Psoas muscle (tissue), 8 donors: ENCODE data around the gene HIVEP1. TPM values are rescaled to one million over a fixed set of nuclear protein-coding genes. Genes with fewer than 3 reads are reported as not detected.

Experiments used
- ATAC-seq, 4 donors: fragments of 200-7000 bp; cut with Tn5 transposase; one replicate each; pipeline ENCODE4 v1.9.1; 2020; ENCODE audit warnings: moderate library complexity in 3 of 4, mild to moderate bottlenecking in 2 of 4
- DNase-seq, 2 donors: peaks; one replicate each; pipeline ENCODE4 v3.0.0-alpha.2; 2020
- H3K27ac ChIP-seq: fragments of 200-600 bp; one replicate; pipeline ENCODE4 v1.8.0; 2022
- H3K27me3 ChIP-seq, 3 donors: fragments of 200-600 bp in 1 of 3; one replicate each; pipeline versions ENCODE4 v1.6.1 to v1.8.0; 2013 to 2022; ENCODE audit warnings: low read length in 2 of 3, mild to moderate bottlenecking in 2 of 3, moderate library complexity in 1 of 3; ENCODE audit not compliant: insufficient read depth in 3 of 3
- H3K36me3 ChIP-seq, 2 donors: fragments of 200-600 bp in 1 of 2; one replicate each; pipeline versions ENCODE4 v1.6.1 to v1.8.0; 2013 to 2022; ENCODE audit warnings: low read depth in 1 of 2, mild to moderate bottlenecking in 1 of 2, moderate library complexity in 1 of 2; ENCODE audit not compliant: insufficient read depth in 1 of 2
- H3K4me1 ChIP-seq: fragments of 200-600 bp; one replicate; pipeline ENCODE4 v1.8.0; 2022
- H3K4me3 ChIP-seq: fragments of 200-600 bp; one replicate; pipeline ENCODE4 v1.8.0; 2022; ENCODE audit warnings: mild to moderate bottlenecking
- H3K9me3 ChIP-seq: fragments of 200-600 bp; one replicate; pipeline ENCODE4 v1.8.0; 2022
- CTCF ChIP-seq: fragments of 200-600 bp; IDR thresholded peaks from one replicate; pipeline ENCODE4 v1.8.0; 2022; ENCODE audit warnings: antibody characterized with exemption
- whole genome bisulfite sequencing, 3 donors: extraction: QIAGEN DNeasy Blood & Tissue Kit; methylation state at CpG; one replicate each; pipeline versions ENCODE4 v1.1.6 to v1.1.7; 2013; 5-methylcytosine and 5-hydroxymethylcytosine counted together
- intact Hi-C, 2 donors: fragments of 100-400 bp; cut with DNase I; formaldehyde crosslinking; loops; one replicate each; pipeline versions ENCODE4 v1.11.0 to v1.14.2; 2022
- polyA plus RNA-seq, 3 donors: library from polyadenylated mRNA; stranded (reverse); fragments of 200-250 nt; gene quantifications; one replicate each; pipeline ENCODE4 v1.2.3, GENCODE V29; 2013
- total RNA-seq, 4 donors: library from RNA; stranded (reverse); fragmentation: NEBNext Ultra II Directional in 2 of 4; extraction: Animal tissue kit (Norgen Biotek cat#: 25700) in 2 of 4; gene quantifications; one replicate each; pipeline versions ENCODE4 v1.2.1 to v1.2.4, GENCODE V29; 2021 to 2023
- donor health status: healthy with polysubstance abuse.
- donor health status: DM: no; HTN: no; CAD: no; lungs with moderate emphysema.
- donor health status: Bipolar disorder and iron deficiency.
- donor health status: healthy.
- donor health status: DM: yes; HTN: yes; CAD: no.
- donor health status: DM: no; HTN: no; CAD: no.
- donor health status: DM: no; HTN: no; CAD: no.
- donor health status: DM: yes; HTN: yes; CAD: no.

Gene HIVEP1
- total and polyA plus RNA-seq, 7 donors, result 4.0 to 13.1 (median 6.7) TPM

GRCh38 chr6:12034349-12034748 lies 22.2 kb downstream of the HIVEP1 start:
- Histone ChIP-seq H3K27me3 (no peaks in the 10 kb centered on the region), H3K4me3 (no peak overlapping the region), H3K27ac (no peak overlapping the region), H3K4me1 (peaks cover 12% of the 10 kb centered on the region), H3K36me3 (no peaks in the 10 kb centered on the region), H3K9me3 (peaks cover 8% of the 10 kb centered on the region)
- intact Hi-C loops, result no loop called here
- DNase-seq (no peak), ATAC-seq (no peak)
- no peak for TF ChIP-seq CTCF
- 49 to 57% (median 55%) methylated on average over 3 of the region's 3 CpGs for WGBS, 3 donors

- ATAC-seq, result no peak
- WGBS, 3 donors, result 69 to 77% (median 70%) methylated on average over 5 of the region's 5 CpGs
- H3K4me3 ChIP-seq, result no peak overlapping the region
- intact Hi-C loops, result no loop called here
- H3K9me3 ChIP-seq, result peaks cover 8% of the 10 kb centered on the region
- H3K27me3 ChIP-seq, result no peaks in the 10 kb centered on the region
- TF ChIP-seq CTCF, result no peak
- H3K4me1 ChIP-seq, result peaks cover 12% of the 10 kb centered on the region
- no peaks in the 10 kb centered on the region for H3K36me3 ChIP-seq
- DNase-seq, result no peak
- no peak overlapping the region for H3K27ac ChIP-seq
Observed at GRCh38 chr6:12034837-12035236, 22.7 kb downstream of the HIVEP1 start.

- Histone ChIP-seq H3K9me3 (no peaks in the 10 kb centered on the region), H3K4me3 (no peak overlapping the region), H3K27ac (no peak overlapping the region), H3K27me3 (no peaks in the 10 kb centered on the region), H3K4me1 (peaks cover 12% of the 10 kb centered on the region), H3K36me3 (no peaks in the 10 kb centered on the region)
- no peak for TF ChIP-seq CTCF
- intact Hi-C loops, result no loop called here
- 95 to 98% (median 96%) methylated on average over 8 of the region's 8 CpGs for WGBS, 3 donors
- no peak for DNase-seq
- no peak for ATAC-seq
Observed at GRCh38 chr6:12036766-12037165, 24.7 kb downstream of the HIVEP1 start.

- 69 to 79% (median 75%) methylated on average over 6 of the region's 6 CpGs for WGBS, 3 donors
- no peak overlapping the region for H3K27ac ChIP-seq
- DNase-seq, result no peak
- no peak overlapping the region for H3K4me3 ChIP-seq
- TF ChIP-seq CTCF, result no peak
- peaks cover 12% of the 10 kb centered on the region for H3K4me1 ChIP-seq
- no peaks in the 10 kb centered on the region for H3K27me3 ChIP-seq
- no peak for ATAC-seq
- H3K36me3 ChIP-seq, result no peaks in the 10 kb centered on the region
- intact Hi-C loops, result no loop called here
- H3K9me3 ChIP-seq, result no peaks in the 10 kb centered on the region
Observed at GRCh38 chr6:12037798-12038197, 25.7 kb downstream of the HIVEP1 start.
